Measurements from ENCODE around the gene EIF4A3. TPM values are rescaled to one million over a fixed set of nuclear protein-coding genes. Genes with fewer than 3 reads are reported as not detected.
A peak's percentile ranks its signal among the peaks of the same experiment; 100 is the strongest.

Gene EIF4A3
- total RNA-seq, 1 donor from 2014 or later = 76.6 TPM

DNA sequence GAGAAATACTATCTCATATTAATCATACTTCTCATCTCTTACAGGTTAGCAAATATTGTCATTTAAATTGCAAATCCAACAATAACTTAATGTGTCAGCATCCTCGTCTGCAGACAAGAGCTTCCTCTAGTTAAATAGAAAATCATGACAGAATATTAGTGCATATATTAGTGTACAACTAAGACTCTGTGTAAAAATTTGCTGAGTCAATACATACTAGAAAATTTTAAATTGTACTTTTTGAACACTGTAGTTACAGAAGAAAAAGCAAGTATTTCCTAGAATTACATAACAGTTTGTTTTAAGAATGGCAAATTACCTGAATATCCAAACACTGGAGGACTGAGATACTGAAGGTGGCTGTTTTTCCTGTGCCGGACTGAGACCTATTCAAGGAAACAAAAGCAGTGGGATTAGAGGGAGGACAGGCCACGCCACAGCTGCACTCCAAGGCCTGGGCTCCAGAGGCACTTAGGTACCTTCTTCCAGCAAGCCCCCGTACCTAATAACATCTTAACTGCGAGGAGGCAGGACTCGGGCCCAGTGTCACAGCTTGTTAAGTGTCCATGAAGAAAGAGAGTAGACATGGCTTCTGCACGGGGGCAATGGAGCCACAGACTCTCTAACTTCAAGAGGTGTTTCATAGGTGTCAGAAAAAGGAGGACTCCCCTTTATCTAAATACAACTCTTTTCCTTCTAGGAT is 5.3 kb downstream of the EIF4A3 start:
- Mint-ChIP-seq H3K4me3 (ENCODE audit: unreplicated experiment) (no peak overlapping the region), H3K9me3 (ENCODE audit: unreplicated experiment) (no peaks in the 10 kb centered on the region), H3K36me3 (ENCODE audit: low read depth, unreplicated experiment) (peaks cover 33% of the 10 kb centered on the region), H3K27me3 (ENCODE audit: unreplicated experiment) (peaks cover 5% of the 10 kb centered on the region), H3K4me1 (ENCODE audit: unreplicated experiment) (peaks cover 14% of the 10 kb centered on the region), H3K27ac (ENCODE audit: unreplicated experiment) (no peak overlapping the region)
- DNase-seq (ENCODE audit: low spot score) = no peak
- TF ChIP-seq, protein P1, sequence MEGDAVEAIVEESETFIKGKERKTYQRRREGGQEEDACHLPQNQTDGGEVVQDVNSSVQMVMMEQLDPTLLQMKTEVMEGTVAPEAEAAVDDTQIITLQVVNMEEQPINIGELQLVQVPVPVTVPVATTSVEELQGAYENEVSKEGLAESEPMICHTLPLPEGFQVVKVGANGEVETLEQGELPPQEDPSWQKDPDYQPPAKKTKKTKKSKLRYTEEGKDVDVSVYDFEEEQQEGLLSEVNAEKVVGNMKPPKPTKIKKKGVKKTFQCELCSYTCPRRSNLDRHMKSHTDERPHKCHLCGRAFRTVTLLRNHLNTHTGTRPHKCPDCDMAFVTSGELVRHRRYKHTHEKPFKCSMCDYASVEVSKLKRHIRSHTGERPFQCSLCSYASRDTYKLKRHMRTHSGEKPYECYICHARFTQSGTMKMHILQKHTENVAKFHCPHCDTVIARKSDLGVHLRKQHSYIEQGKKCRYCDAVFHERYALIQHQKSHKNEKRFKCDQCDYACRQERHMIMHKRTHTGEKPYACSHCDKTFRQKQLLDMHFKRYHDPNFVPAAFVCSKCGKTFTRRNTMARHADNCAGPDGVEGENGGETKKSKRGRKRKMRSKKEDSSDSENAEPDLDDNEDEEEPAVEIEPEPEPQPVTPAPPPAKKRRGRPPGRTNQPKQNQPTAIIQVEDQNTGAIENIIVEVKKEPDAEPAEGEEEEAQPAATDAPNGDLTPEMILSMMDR (IDR thresholded peaks at IDR 0.05; ENCODE audit: unreplicated experiment) = no peak

DNA sequence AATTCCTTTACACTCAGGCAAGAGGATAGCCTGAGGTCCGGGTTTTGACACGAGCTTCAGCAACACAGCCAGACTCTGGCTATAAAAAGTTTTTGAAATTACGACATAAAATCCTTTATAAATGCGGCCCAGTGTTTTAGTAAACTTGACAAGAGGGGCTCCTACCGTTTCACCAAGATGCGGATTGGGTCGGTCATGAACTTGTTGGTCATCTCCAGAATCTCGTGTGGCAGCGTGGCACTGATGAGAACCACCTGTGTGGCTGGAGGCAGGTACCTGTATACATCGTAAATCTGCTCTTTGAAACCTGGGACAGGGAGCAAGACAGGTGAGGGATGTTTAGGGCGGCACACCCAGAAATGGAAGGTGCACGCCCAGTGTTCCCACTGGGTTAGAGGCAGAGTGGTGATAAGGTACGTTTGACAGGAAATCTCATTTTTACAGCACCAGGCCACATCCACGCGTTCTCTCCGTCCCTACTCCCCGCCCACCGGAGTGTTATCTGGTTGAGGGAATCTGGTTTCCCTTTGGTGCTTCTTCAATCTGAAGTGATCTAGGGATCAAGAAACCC is 8.0 kb downstream of the EIF4A3 start:
- peaks cover 25% of the 10 kb centered on the region for H3K36me3 Mint-ChIP-seq (ENCODE audit: low read depth, unreplicated experiment)
- H3K27me3 Mint-ChIP-seq (ENCODE audit: unreplicated experiment) = peaks cover 1% of the 10 kb centered on the region
- H3K27ac Mint-ChIP-seq (ENCODE audit: unreplicated experiment) = no peak overlapping the region

DNA sequence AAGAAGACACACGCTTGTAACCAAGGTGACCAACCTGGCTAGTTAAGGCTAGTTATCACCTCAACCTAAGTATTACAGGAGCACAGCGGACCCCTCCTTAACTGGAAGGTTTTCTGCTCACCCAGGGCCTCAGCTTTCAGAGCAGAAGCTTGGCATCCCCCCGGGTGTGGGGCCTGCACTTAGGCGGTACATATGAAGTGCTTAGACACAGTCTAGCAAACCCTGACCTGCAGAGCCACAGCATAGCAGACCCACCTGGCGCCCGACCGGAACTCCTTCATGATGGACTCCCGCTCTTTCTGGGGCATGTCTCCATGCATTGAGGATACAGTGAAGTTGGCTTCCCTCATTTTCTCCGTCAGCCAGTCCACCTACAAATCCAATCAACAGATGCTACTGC is 9.8 kb downstream of the EIF4A3 start:
- Mint-ChIP-seq H3K27me3 (ENCODE audit: unreplicated experiment) (peaks cover 1% of the 10 kb centered on the region), H3K9me3 (ENCODE audit: unreplicated experiment) (no peaks in the 10 kb centered on the region), H3K36me3 (ENCODE audit: low read depth, unreplicated experiment) (peaks cover 25% of the 10 kb centered on the region), H3K4me3 (ENCODE audit: unreplicated experiment) (no peak overlapping the region), H3K4me1 (ENCODE audit: unreplicated experiment) (no peaks in the 10 kb centered on the region), H3K27ac (ENCODE audit: unreplicated experiment) (no peak overlapping the region)
- no peak for DNase-seq (ENCODE audit: low spot score)
- TF ChIP-seq, protein P1 (IDR thresholded peaks at IDR 0.05; ENCODE audit: unreplicated experiment) = no peak

More for the DNA sequence above, 8.0 kb downstream of the EIF4A3 start:
- Mint-ChIP-seq H3K9me3 (ENCODE audit: unreplicated experiment) (no peaks in the 10 kb centered on the region), H3K4me1 (ENCODE audit: unreplicated experiment) (no peaks in the 10 kb centered on the region), H3K4me3 (ENCODE audit: unreplicated experiment) (peak overlapping the region; percentile 42)
- TF ChIP-seq, protein P1 (IDR thresholded peaks at IDR 0.05; ENCODE audit: unreplicated experiment) = no peak
- DNase-seq (ENCODE audit: low spot score) = no peak

DNA sequence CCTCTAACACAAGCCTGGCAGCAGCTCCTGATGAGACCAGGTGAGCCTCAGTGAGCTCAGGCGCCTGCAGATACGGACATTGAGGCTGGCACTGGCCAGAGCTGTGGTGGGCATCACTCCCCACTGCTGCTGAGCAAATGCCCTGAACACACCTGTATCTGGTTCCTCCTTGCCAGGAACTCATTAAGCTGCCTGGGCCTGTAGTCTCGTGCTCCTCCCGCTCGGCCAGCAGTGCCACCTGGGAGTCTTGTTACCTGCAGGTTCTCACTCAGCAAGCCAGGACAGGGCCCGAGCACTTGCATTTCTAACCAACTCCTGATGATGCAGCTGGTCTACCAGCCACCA is 13.3 kb downstream of the EIF4A3 start:
- no peak overlapping the region for H3K4me3 Mint-ChIP-seq (ENCODE audit: unreplicated experiment)

More for the DNA sequence above, 13.3 kb downstream of the EIF4A3 start:
- Mint-ChIP-seq H3K27ac (ENCODE audit: unreplicated experiment) (no peak overlapping the region), H3K27me3 (ENCODE audit: unreplicated experiment) (no peaks in the 10 kb centered on the region), H3K4me1 (ENCODE audit: unreplicated experiment) (peaks cover 2% of the 10 kb centered on the region), H3K36me3 (ENCODE audit: low read depth, unreplicated experiment) (peaks cover 11% of the 10 kb centered on the region), H3K9me3 (ENCODE audit: unreplicated experiment) (no peaks in the 10 kb centered on the region)
- no peak for DNase-seq (ENCODE audit: low spot score)
- TF ChIP-seq, protein P1 (IDR thresholded peaks at IDR 0.05; ENCODE audit: unreplicated experiment) = no peak
